CD4-positive, alpha-beta T cell (primary cell): ENCODE results near the gene IL10RA. TPM values are rescaled to one million over a fixed set of nuclear protein-coding genes. Genes with fewer than 3 reads are reported as not detected.
A peak's percentile ranks its signal among the peaks of the same experiment; 100 is the strongest.

Source experiments
- ATAC-seq: fragments of 200-7000 bp; cut with Tn5 transposase; one replicate; pipeline ENCODE4 v1.10.0; 2022; ENCODE audit warnings: mild to moderate bottlenecking; ENCODE audit not compliant: poor library complexity
- CTCF ChIA-PET: fragments of 350-600 bp; sonication (Branson Sonifier 250); formaldehyde crosslinking; loops from one replicate; lab custom pipeline; 2021; ENCODE audit warnings: antibody characterized with exemption, inconsistent platforms; lab: Charles Lee
- POLR2A ChIA-PET: fragments of 350-600 bp; sonication (Branson Sonifier 250); formaldehyde crosslinking; loops from one replicate; lab custom pipeline; 2021; ENCODE audit warnings: antibody characterized with exemption, inconsistent platforms; lab: Charles Lee
- DNase-seq, 14 experiments: peaks; one replicate each; pipeline ENCODE4 v3.0.0-alpha.2; 2013 to 2020; ENCODE audit warnings: mixed read lengths in 2 of 14
- H3K27ac ChIP-seq, 2 donors: one replicate each; pipeline versions ENCODE4 v1.5.1 to v1.7.0; 2013; ENCODE audit warnings: low read length in 2 of 2, low read depth in 1 of 2, mild to moderate bottlenecking in 1 of 2
- H3K27me3 ChIP-seq, 2 experiments: 1 replicate in 1 of 2; 2 replicates in 1 of 2; pipeline versions ENCODE4 v1.6.1 to v1.7.0; 2013; ENCODE audit warnings: low read length in 2 of 2, control low read depth in 1 of 2, mild to moderate bottlenecking in 1 of 2, moderate library complexity in 1 of 2; ENCODE audit not compliant: insufficient read depth in 2 of 2, control insufficient read depth in 1 of 2
- H3K36me3 ChIP-seq: one replicate; pipeline ENCODE4 v1.6.1; 2013; ENCODE audit warnings: low read length, control low read depth; ENCODE audit not compliant: insufficient read depth
- H3K4me1 ChIP-seq: one replicate; pipeline ENCODE4 v1.6.1; 2013; ENCODE audit warnings: low read length, control low read depth; ENCODE audit not compliant: insufficient read depth
- H3K4me3 ChIP-seq: one replicate; pipeline ENCODE4 v1.5.1; 2013; ENCODE audit warnings: mild to moderate bottlenecking, low read length, moderate library complexity
- H3K9me3 ChIP-seq, 2 experiments: 1 replicate in 1 of 2; 2 replicates in 1 of 2; pipeline versions ENCODE4 v1.6.1 to v1.7.0; 2013; ENCODE audit warnings: low read length in 2 of 2, mild to moderate bottlenecking in 2 of 2, control low read depth in 1 of 2, moderate library complexity in 1 of 2; ENCODE audit not compliant: control insufficient read depth in 1 of 2, insufficient read depth in 1 of 2
- H3K27ac Mint-ChIP-seq: one replicate; pipeline ENCODE4 v1.8.0; 2020; ENCODE audit warnings: mixed read lengths
- H3K27me3 Mint-ChIP-seq: one replicate; pipeline ENCODE4 v1.8.0; 2021; ENCODE audit warnings: mixed read lengths
- H3K36me3 Mint-ChIP-seq: one replicate; pipeline ENCODE4 v1.8.0; 2021; ENCODE audit warnings: low read depth, mixed read lengths
- H3K4me1 Mint-ChIP-seq: one replicate; pipeline ENCODE4 v1.8.0; 2021; ENCODE audit warnings: low read depth, mixed read lengths
- H3K4me3 Mint-ChIP-seq: one replicate; pipeline ENCODE4 v1.8.0; 2020; ENCODE audit warnings: mild to moderate bottlenecking, mixed read lengths
- H3K9me3 Mint-ChIP-seq: one replicate; pipeline ENCODE4 v1.8.0; 2020; ENCODE audit warnings: mixed read lengths
- intact Hi-C, 2 experiments: fragments of 100-400 bp; cut with DNase I in 1 of 2; cut with micrococcal nuclease in 1 of 2; formaldehyde crosslinking; loops; one replicate each; pipeline versions ENCODE4 v1.15.1 to v1.9.0; 2023 to 2025; cut with DNase I, micrococcal nuclease
- total RNA-seq, 174 experiments: library from RNA in 2 of 174; stranded (reverse) in 2 of 174; gene quantifications; one replicate each; pipeline ENCODE4 v1.2.3 and lab custom pipeline; 2021 to 2026
- TF ChIP-seq, protein P1 (sequence below): fragments of 200-600 bp; IDR thresholded peaks from one replicate; pipeline ENCODE4 v1.8.0; 2022; ENCODE audit warnings: antibody characterized with exemption, mild to moderate bottlenecking

Gene IL10RA
- total RNA-seq, 2 experiments from 2014 or later, result 193 to 203 TPM

DNA sequence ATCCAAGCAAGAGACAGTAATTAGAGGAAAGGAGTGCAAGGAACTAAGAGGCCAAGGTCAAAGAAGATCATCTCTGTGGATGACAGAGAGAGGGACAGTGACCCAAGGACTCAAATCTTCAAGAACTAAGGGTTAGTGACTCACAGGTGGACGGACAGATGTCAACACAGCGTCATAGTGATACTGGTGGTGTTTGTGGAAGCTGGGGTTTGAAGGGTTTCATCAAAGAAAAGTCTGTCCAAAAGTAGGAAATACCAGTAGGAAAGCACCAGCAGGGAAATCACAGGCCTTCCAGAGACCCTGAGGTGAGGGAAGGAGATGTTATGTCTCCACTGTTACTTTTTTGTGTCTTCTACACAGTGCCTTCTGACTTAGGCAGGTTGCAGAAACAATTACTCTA, 32.2 kb downstream of the IL10RA start:
- CTCF ChIA-PET, result interaction anchor here (1.0 to 1.7 kb wide), 2 partner anchors 17 to 72 kb away, joined by 3 to 4 read pairs; no protein-coding TSS in a partner anchor
- TF ChIP-seq, protein P1, sequence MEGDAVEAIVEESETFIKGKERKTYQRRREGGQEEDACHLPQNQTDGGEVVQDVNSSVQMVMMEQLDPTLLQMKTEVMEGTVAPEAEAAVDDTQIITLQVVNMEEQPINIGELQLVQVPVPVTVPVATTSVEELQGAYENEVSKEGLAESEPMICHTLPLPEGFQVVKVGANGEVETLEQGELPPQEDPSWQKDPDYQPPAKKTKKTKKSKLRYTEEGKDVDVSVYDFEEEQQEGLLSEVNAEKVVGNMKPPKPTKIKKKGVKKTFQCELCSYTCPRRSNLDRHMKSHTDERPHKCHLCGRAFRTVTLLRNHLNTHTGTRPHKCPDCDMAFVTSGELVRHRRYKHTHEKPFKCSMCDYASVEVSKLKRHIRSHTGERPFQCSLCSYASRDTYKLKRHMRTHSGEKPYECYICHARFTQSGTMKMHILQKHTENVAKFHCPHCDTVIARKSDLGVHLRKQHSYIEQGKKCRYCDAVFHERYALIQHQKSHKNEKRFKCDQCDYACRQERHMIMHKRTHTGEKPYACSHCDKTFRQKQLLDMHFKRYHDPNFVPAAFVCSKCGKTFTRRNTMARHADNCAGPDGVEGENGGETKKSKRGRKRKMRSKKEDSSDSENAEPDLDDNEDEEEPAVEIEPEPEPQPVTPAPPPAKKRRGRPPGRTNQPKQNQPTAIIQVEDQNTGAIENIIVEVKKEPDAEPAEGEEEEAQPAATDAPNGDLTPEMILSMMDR, result no peak
- no peaks in the 10 kb centered on the region for H3K27me3 ChIP-seq
- H3K27ac Mint-ChIP-seq, result no peak overlapping the region
- no peaks in the 10 kb centered on the region for H3K36me3 ChIP-seq
- H3K4me3 ChIP-seq, result no peak overlapping the region
- H3K27me3 Mint-ChIP-seq, result no peaks in the 10 kb centered on the region
- ATAC-seq (no peak), DNase-seq (peak in 1 of 14 experiments; percentile 41)
- H3K4me1 Mint-ChIP-seq, result peaks cover 42% of the 10 kb centered on the region
- H3K27ac ChIP-seq, result no peak overlapping the region
- no peak overlapping the region for H3K4me3 Mint-ChIP-seq
- POLR2A ChIA-PET, result interaction anchor here (1.0 kb wide), 1 partner anchor 33 kb away, joined by 4 read pairs; no protein-coding TSS in a partner anchor
- peaks cover 22% of the 10 kb centered on the region for H3K36me3 Mint-ChIP-seq
- peaks cover 35% of the 10 kb centered on the region for H3K4me1 ChIP-seq
- peaks cover 26% of the 10 kb centered on the region for H3K9me3 Mint-ChIP-seq
- intact Hi-C loops, result no loop called here
- H3K9me3 ChIP-seq, result peaks cover 12 to 13% of the 10 kb centered on the region in 2 experiments

DNA sequence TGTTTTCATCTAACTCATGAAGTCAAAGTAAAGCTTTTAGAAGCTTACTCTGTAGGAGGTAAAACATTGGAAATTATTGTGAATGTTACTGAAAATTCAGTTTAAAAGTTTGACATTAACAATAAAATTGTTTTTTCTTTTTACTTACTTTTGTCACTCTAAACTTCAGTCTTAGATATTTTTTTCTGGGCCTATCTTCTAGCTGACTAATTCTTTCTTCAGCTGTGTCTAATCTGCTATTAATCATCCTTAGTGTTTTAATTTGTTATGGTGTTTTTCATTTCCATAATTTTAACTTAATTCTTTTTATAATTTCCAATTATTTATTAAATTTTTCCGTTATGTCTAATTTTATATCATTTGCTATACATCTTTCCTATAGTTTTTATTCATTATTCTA, 35.0 kb downstream of the IL10RA start:
- no peak overlapping the region for H3K4me3 ChIP-seq
- ChIA-PET CTCF (interaction anchor here (1.0 to 1.7 kb wide), 3 partner anchors 8 to 32 kb away, joined by 4 to 7 read pairs (median 4); no protein-coding TSS in a partner anchor), POLR2A (interaction anchor here (0.9 to 2.8 kb wide), 6 partner anchors 13 to 71 kb away, joined by 3 to 10 read pairs (median 3); no protein-coding TSS in a partner anchor)
- H3K27ac ChIP-seq, result no peak overlapping the region
- H3K27ac Mint-ChIP-seq, result no peak overlapping the region
- peaks cover 9% of the 10 kb centered on the region for H3K4me1 ChIP-seq
- intact Hi-C loops, result no loop called here
- no peak overlapping the region for H3K4me3 Mint-ChIP-seq
- DNase-seq, result no peak
- H3K9me3 ChIP-seq, result peaks cover 12 to 13% of the 10 kb centered on the region in 2 experiments
- TF ChIP-seq, protein P1, result no peak
- H3K36me3 Mint-ChIP-seq, result peaks cover 17% of the 10 kb centered on the region
- H3K4me1 Mint-ChIP-seq, result peaks cover 19% of the 10 kb centered on the region
- H3K36me3 ChIP-seq, result no peaks in the 10 kb centered on the region
- H3K27me3 Mint-ChIP-seq, result no peaks in the 10 kb centered on the region
- H3K9me3 Mint-ChIP-seq, result peaks cover 24% of the 10 kb centered on the region
- ATAC-seq, result no peak
- H3K27me3 ChIP-seq, result no peaks in the 10 kb centered on the region

DNA sequence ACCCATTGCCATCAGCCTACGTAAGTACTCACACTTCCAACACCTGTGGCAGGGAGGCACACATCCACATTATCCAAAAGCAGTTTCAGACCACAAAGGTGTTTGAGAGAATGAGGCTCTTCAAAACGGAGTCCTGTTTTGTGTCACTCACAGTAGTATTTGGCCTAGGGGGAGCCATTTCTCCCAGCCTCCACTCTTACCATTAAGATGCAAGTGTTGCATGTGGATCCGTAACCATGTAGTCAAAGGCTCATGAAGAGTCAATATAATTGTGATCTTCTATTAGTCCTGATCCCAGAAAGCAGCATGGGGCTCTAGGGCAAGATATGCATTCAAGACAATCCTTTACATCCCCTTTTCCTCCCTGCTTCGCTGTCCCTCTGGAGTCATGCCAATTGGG, 41.5 kb downstream of the IL10RA start:
- Mint-ChIP-seq H3K9me3 (no peaks in the 10 kb centered on the region), H3K4me3 (no peak overlapping the region), H3K27me3 (no peaks in the 10 kb centered on the region), H3K4me1 (peaks cover 19% of the 10 kb centered on the region), H3K36me3 (no peaks in the 10 kb centered on the region), H3K27ac (no peak overlapping the region)
- Histone ChIP-seq H3K4me1 (peaks cover 8% of the 10 kb centered on the region), H3K36me3 (no peaks in the 10 kb centered on the region), H3K4me3 (no peak overlapping the region), H3K27me3 (no peaks in the 10 kb centered on the region), H3K27ac (no peak overlapping the region), H3K9me3 (no peaks in the 10 kb centered on the region)
- DNase-seq (no peak), ATAC-seq (no peak)
- intact Hi-C loops, result no loop called here
- ChIA-PET POLR2A (no interaction called here), CTCF (no interaction called here)
- TF ChIP-seq, protein P1, result no peak
